Endothelial cell of umbilical vein (primary cell): ENCODE measurements around the gene TMEM222. TPM values are rescaled to one million over a fixed set of nuclear protein-coding genes. Genes with fewer than 3 reads are reported as not detected.
A peak's percentile ranks its signal among the peaks of the same experiment; 100 is the strongest.

Experiments used
- BruUV-seq: library from RNA; stranded (reverse); fragments of 400-500 nt; replicated peaks from 2 replicates; lab custom pipeline; 2021; lab: Mats Ljungman, UMichigan
- CTCF ChIA-PET: fragments of 300-600, 350-600 bp; sonication (Branson Sonifier 250); formaldehyde crosslinking; loops from one replicate; lab custom pipeline; 2021; ENCODE audit warnings: antibody characterized with exemption, inconsistent platforms; lab: Charles Lee
- POLR2A ChIA-PET: fragments of 300-600, 350-600 bp; sonication (Branson Sonifier 250); formaldehyde crosslinking; loops from one replicate; lab custom pipeline; 2021; ENCODE audit warnings: antibody characterized with exemption, inconsistent platforms; lab: Charles Lee
- DNase-seq: peaks from one replicate; pipeline ENCODE4 v3.0.0-alpha.2; 2011; ENCODE audit warnings: low read depth, low spot score
- FAIRE-seq: peaks from 2 replicates; lab custom pipeline; 2011; peaks lifted over from hg19 to GRCh38; lab: Jason Lieb, UNC
- H2AFZ ChIP-seq: 2 replicates; pipeline ENCODE4 v1.6.0; 2012; ENCODE audit warnings: low read depth, low read length, control low read depth, inconsistent platforms
- H3K27ac ChIP-seq: 2 replicates; pipeline ENCODE4 v1.5.1; 2011; ENCODE audit warnings: low read depth, mild to moderate bottlenecking, control low read depth, low read length, moderate library complexity; ENCODE audit not compliant: insufficient read depth
- H3K27me3 ChIP-seq, 2 experiments: 2 replicates each; pipeline versions ENCODE4 v1.6.0 to v1.6.1; 2011; ENCODE audit warnings: low read length in 2 of 2, mixed read lengths in 1 of 2; ENCODE audit not compliant: control insufficient read depth in 2 of 2, insufficient read depth in 2 of 2
- H3K36me3 ChIP-seq, 2 experiments: 2 replicates in 1 of 2; 3 replicates in 1 of 2; pipeline ENCODE4 v1.5.1; 2011; ENCODE audit warnings: low read length in 2 of 2, mild to moderate bottlenecking in 1 of 2, moderate library complexity in 1 of 2; ENCODE audit not compliant: control insufficient read depth in 2 of 2, insufficient read depth in 2 of 2; ENCODE audit errors: extremely low read depth in 1 of 2
- H3K4me1 ChIP-seq: 3 replicates; pipeline ENCODE4 v1.5.1; 2011; ENCODE audit warnings: mild to moderate bottlenecking, low read length; ENCODE audit not compliant: control insufficient read depth, insufficient read depth; ENCODE audit errors: extremely low read depth
- H3K4me2 ChIP-seq: 2 replicates; pipeline ENCODE4 v1.6.1; 2011; ENCODE audit warnings: low read length, control low read depth, mixed read lengths; ENCODE audit not compliant: insufficient read depth
- H3K4me3 ChIP-seq, 3 experiments: fragments of 200-600 bp in 1 of 3; sonication (generic), shearing (Covaris generic) in 1 of 3; replicated peaks in 1 of 3; 2 replicates each; pipeline ENCODE4 v1.5.1; 2011 to 2016; ENCODE audit warnings: control low read depth in 3 of 3, low read length in 3 of 3, mild to moderate bottlenecking in 2 of 3, inconsistent platforms in 1 of 3, low read depth in 1 of 3, moderate library complexity in 1 of 3; ENCODE audit not compliant: insufficient read depth in 1 of 3
- H3K79me2 ChIP-seq: 2 replicates; pipeline ENCODE4 v1.6.0; 2012; ENCODE audit warnings: low read length, inconsistent platforms; ENCODE audit not compliant: control insufficient read depth, insufficient read depth
- H3K9ac ChIP-seq: replicated peaks from 2 replicates; pipeline ENCODE3; 2011; ENCODE audit warnings: low read length, control low read depth; ENCODE audit not compliant: insufficient read depth; ENCODE audit errors: extremely low read depth
- H3K9me1 ChIP-seq: replicated peaks from 3 replicates; pipeline ENCODE4 v1.6.0; 2011; ENCODE audit warnings: mild to moderate bottlenecking, low read length; ENCODE audit not compliant: control insufficient read depth, insufficient read depth; ENCODE audit errors: extremely low read depth
- H3K9me3 ChIP-seq: replicated peaks from 2 replicates; pipeline ENCODE4 v1.5.1; 2012; ENCODE audit warnings: low read length, inconsistent platforms; ENCODE audit not compliant: control insufficient read depth, insufficient read depth
- H4K20me1 ChIP-seq: replicated peaks from 2 replicates; pipeline ENCODE3; 2011; ENCODE audit warnings: mild to moderate bottlenecking, low read length; ENCODE audit not compliant: control insufficient read depth, insufficient read depth; ENCODE audit errors: extremely low read depth
- EZH2 ChIP-seq: IDR thresholded peaks from 2 replicates; pipeline ENCODE4 v1.6.1; 2012; ENCODE audit warnings: borderline replicate concordance, low read depth, mild to moderate bottlenecking, moderate library complexity, low read length, inconsistent platforms; ENCODE audit not compliant: severe bottlenecking
- FOS ChIP-seq: IDR thresholded peaks from 2 replicates; pipeline ENCODE4 v1.6.1; 2011; ENCODE audit warnings: mild to moderate bottlenecking, low read length, moderate library complexity, borderline replicate concordance; ENCODE audit not compliant: insufficient read depth
- GATA2 ChIP-seq: IDR thresholded peaks from 2 replicates; pipeline ENCODE4 v1.7.0; 2011; ENCODE audit warnings: low read depth, mild to moderate bottlenecking, moderate library complexity, mixed read lengths, low read length; ENCODE audit not compliant: insufficient read length, insufficient read depth
- JUN ChIP-seq: IDR thresholded peaks from 2 replicates; pipeline ENCODE4 v1.6.1; 2011; ENCODE audit warnings: borderline replicate concordance, low read depth; ENCODE audit not compliant: insufficient read length, insufficient read depth
- MYC ChIP-seq: IDR thresholded peaks from one replicate; pipeline ENCODE4 v1.6.1; 2011; ENCODE audit warnings: mild to moderate bottlenecking, low read depth, low read length
- POLR2A ChIP-seq: IDR thresholded peaks from 2 replicates; pipeline ENCODE4 v1.6.1; 2012; ENCODE audit warnings: low read depth, mild to moderate bottlenecking, control low read depth, low read length
- POLR2AphosphoS5 ChIP-seq: IDR thresholded peaks from 2 replicates; pipeline ENCODE4 v1.6.1; 2012; ENCODE audit warnings: low read depth, mild to moderate bottlenecking, control low read depth, low read length, moderate library complexity; ENCODE audit not compliant: insufficient read depth
- dilution Hi-C: fragments of 300-500 bp; cut with MboI; formaldehyde crosslinking; loops from one replicate; pipeline ENCODE4 v1.15.0; 2019; ENCODE audit warnings: low sequenced_read_pairs; ENCODE audit not compliant: extremely low pct_ligation_motif_present
- intact Hi-C: fragments of 100-400 bp; cut with micrococcal nuclease; formaldehyde crosslinking; loops from one replicate; pipeline ENCODE4 v1.10.0; 2022
- polyA plus RNA-seq, 4 experiments: library from polyadenylated mRNA; depleted of rRNA in 3 of 4; stranded (reverse) in 3 of 4; unstranded in 1 of 4; fragments of >200 nt; gene quantifications; 2 replicates each; pipeline versions ENCODE4 v1.2.1 to v1.2.3, GENCODE V29; 2011 to 2012; ENCODE audit warnings: missing spikeins in 1 of 4
- total RNA-seq: library from RNA; stranded (reverse); gene quantifications from 2 replicates; pipeline ENCODE4 v1.2.3, GENCODE V29; 2021
- TF ChIP-seq, protein P1 (sequence below): IDR thresholded peaks from 2 replicates; pipeline ENCODE4 v1.6.1; 2011; ENCODE audit not compliant: insufficient read depth, insufficient read length
- TF ChIP-seq, protein P2 (sequence below), 2 donors: IDR thresholded peaks; 1 replicate in 1 of 2; 2 replicates in 1 of 2; pipeline ENCODE4 v1.5.1; 2011; ENCODE audit warnings: low read length in 2 of 2, mild to moderate bottlenecking in 2 of 2, moderate library complexity in 2 of 2, control low read depth in 1 of 2, inconsistent platforms in 1 of 2, low read depth in 1 of 2; ENCODE audit not compliant: insufficient read depth in 1 of 2; ENCODE audit errors: extremely low read depth in 1 of 2

The TMEM222 gene
- total and polyA plus RNA-seq, 2 donors (not counting 3 experiments of a cell fraction or from before 2014, with no cell fraction given) = 45.8 to 76.1 TPM

DNA sequence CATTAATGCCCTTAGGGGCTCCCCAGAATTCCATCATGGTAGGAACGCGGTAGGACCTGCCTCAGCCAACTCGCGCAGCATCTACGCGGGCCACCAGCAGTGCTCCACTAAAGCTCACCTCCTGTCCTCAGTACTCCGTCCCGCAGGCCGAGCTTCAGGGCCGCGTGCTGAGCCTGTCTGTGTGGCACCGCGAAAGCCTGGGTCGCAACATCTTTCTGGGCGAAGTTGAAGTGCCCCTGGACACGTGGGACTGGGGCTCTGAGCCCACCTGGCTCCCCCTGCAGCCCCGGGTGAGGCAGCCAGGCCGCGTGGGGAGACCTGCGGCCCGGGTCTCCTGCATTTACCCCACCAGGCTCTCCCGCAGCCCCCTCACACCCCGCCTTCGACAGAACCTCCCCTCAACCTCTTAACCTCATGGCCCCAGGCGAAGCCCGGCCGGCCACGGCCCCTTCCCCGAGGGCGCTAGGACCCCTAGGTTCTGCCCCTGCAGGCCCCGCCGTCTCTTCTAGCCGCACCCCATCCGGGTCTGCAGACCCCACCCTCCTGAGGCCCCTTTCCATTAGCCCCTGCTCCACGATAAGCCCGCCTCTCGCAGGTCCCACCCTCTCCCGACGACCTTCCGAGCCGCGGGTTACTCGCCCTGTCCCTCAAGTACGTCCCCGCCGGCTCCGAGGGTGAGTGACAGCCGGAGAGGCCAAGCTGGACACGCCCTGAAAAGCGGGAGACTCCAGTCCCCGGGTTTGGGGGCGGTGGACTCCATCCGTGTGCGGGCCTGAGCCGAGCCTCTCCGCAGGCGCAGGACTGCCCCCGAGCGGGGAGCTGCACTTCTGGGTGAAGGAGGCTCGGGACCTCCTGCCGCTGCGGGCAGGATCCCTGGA is 28.9 kb downstream of the TMEM222 start:
- Histone ChIP-seq H3K4me2 (no peak overlapping the region), H3K27me3 (peaks cover 2 to 5% of the 10 kb centered on the region in 2 experiments), H2AFZ (peak overlapping the region; percentile 49), H3K27ac (no peak overlapping the region), H3K4me1 (peaks cover 7% of the 10 kb centered on the region), H3K9me1 (no peaks in the 10 kb centered on the region), H3K79me2 (no peaks in the 10 kb centered on the region), H3K36me3 (peaks cover 0 to 2% of the 10 kb centered on the region in 2 experiments), H3K9ac (no peak overlapping the region), H3K9me3 (no peaks in the 10 kb centered on the region), H4K20me1 (no peaks in the 10 kb centered on the region), H3K4me3 (no peak overlapping the region)
- ChIA-PET POLR2A (no interaction called here), CTCF (interaction anchor here (0.8 to 3.5 kb wide), 13 partner anchors 12 to 256 kb away, joined by 3 to 15 read pairs (median 5); partner anchors contain the start of genes FCN3 and MAP3K6)
- dilution Hi-C loops (no loop called here), intact Hi-C loops (no loop called here)
- BruUV-seq = no TSS peak
- TF ChIP-seq JUN = no peak
- TF ChIP-seq MYC = no peak
- TF ChIP-seq EZH2 = peak; percentile 59
- TF ChIP-seq, protein P1, sequence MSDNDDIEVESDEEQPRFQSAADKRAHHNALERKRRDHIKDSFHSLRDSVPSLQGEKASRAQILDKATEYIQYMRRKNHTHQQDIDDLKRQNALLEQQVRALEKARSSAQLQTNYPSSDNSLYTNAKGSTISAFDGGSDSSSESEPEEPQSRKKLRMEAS = no peak
- TF ChIP-seq GATA2 = no peak
- FAIRE-seq (no peak), DNase-seq (no peak)

DNA sequence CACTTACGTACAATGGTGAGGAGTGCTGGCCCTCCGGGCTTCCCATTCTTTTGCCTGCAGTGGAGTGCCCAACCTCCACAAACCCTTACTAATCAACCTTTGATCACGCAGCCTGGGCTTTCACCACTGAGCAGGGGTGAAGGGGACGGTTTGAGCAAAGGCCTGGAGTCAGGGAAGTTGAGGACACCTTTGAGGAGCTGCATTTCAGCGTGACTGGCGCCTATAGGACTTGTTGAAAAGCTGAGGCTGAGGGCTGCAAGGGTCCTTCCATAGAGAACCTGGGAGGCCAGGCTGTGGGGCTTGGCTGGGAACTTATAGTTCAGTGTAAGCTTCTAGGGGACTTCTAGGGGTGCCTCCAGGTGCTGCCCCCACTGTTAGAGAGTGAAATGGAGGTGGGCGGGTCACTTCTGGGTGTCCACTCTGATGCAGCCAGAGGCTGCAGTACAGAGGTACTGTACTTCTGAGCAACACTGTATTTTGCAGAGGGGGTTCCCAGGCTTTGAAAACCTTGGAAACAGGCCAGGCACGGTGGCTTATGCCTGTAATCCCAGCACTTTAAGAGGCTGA is 29.7 kb downstream of the TMEM222 start:
- H3K36me3 ChIP-seq = peaks cover 0 to 2% of the 10 kb centered on the region in 2 experiments
- H3K4me3 ChIP-seq = no peak overlapping the region
- ChIA-PET POLR2A (no interaction called here), CTCF (interaction anchor here (0.8 to 3.5 kb wide), 8 partner anchors 12 to 55 kb away, joined by 3 to 15 read pairs (median 4); partner anchors contain the start of gene MAP3K6)
- dilution Hi-C loops = no loop called here
- H3K9me1 ChIP-seq = no peaks in the 10 kb centered on the region
- FAIRE-seq (no peak), DNase-seq (no peak)
- no peak overlapping the region for H3K9ac ChIP-seq
- H2AFZ ChIP-seq = no peak overlapping the region
- no peak overlapping the region for H3K4me2 ChIP-seq
- no peaks in the 10 kb centered on the region for H3K79me2 ChIP-seq
- H3K9me3 ChIP-seq = no peaks in the 10 kb centered on the region
- intact Hi-C loops = no loop called here
- H3K4me1 ChIP-seq = peaks cover 7% of the 10 kb centered on the region
- H3K27me3 ChIP-seq = peaks cover 2 to 5% of the 10 kb centered on the region in 2 experiments
- BruUV-seq = no TSS peak
- H3K27ac ChIP-seq = no peak overlapping the region
- TF ChIP-seq, protein P2, sequence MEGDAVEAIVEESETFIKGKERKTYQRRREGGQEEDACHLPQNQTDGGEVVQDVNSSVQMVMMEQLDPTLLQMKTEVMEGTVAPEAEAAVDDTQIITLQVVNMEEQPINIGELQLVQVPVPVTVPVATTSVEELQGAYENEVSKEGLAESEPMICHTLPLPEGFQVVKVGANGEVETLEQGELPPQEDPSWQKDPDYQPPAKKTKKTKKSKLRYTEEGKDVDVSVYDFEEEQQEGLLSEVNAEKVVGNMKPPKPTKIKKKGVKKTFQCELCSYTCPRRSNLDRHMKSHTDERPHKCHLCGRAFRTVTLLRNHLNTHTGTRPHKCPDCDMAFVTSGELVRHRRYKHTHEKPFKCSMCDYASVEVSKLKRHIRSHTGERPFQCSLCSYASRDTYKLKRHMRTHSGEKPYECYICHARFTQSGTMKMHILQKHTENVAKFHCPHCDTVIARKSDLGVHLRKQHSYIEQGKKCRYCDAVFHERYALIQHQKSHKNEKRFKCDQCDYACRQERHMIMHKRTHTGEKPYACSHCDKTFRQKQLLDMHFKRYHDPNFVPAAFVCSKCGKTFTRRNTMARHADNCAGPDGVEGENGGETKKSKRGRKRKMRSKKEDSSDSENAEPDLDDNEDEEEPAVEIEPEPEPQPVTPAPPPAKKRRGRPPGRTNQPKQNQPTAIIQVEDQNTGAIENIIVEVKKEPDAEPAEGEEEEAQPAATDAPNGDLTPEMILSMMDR (IDR thresholded peaks at IDR 0.05; ENCODE audit: extremely low read depth in 1 of 2, insufficient read depth in 1 of 2, low read depth in 1 of 2, low read length in 2 of 2) = no peak
- no peak for TF ChIP-seq EZH2
- TF ChIP-seq POLR2A = no peak
- no peak for TF ChIP-seq MYC
- TF ChIP-seq JUN = no peak
- no peak for TF ChIP-seq FOS
- no peak for TF ChIP-seq GATA2
- TF ChIP-seq, protein P1 = no peak
- no peak for TF ChIP-seq POLR2AphosphoS5
- H4K20me1 ChIP-seq = no peaks in the 10 kb centered on the region
